CD14-positive monocyte (primary cell): Measurements from ENCODE around the gene CNTN5. TPM values are rescaled to one million over a fixed set of nuclear protein-coding genes. Genes with fewer than 3 reads are reported as not detected.

Source experiments
- DNase-seq, 3 donors: peaks; one replicate each; pipeline ENCODE4 v3.0.0-alpha.2; 2011 to 2022
- H2AFZ ChIP-seq: 2 replicates; pipeline ENCODE4 v1.6.0; 2012; ENCODE audit warnings: mild to moderate bottlenecking, low read depth, low read length, inconsistent platforms; ENCODE audit not compliant: insufficient read depth, poor library complexity, severe bottlenecking
- H3K27ac ChIP-seq, 2 donors: 1 replicate in 1 of 2; 2 replicates in 1 of 2; pipeline ENCODE4 v1.5.1; 2012 to 2013; ENCODE audit warnings: low read length in 2 of 2, control low read depth in 1 of 2, inconsistent platforms in 1 of 2, low read depth in 1 of 2, mild to moderate bottlenecking in 1 of 2
- H3K27me3 ChIP-seq, 2 donors: one replicate each; pipeline versions ENCODE4 v1.6.0 to v1.6.1; 2011 to 2013; ENCODE audit warnings: low read length in 2 of 2; ENCODE audit not compliant: control insufficient read depth in 2 of 2, insufficient read depth in 2 of 2
- H3K36me3 ChIP-seq, 2 donors: replicated peaks in 1 of 2; 1 replicate in 1 of 2; 2 replicates in 1 of 2; pipeline versions ENCODE4 v1.5.1 to v1.6.1; 2012 to 2013; ENCODE audit warnings: low read length in 2 of 2, control low read depth in 1 of 2, inconsistent platforms in 1 of 2, mild to moderate bottlenecking in 1 of 2; ENCODE audit not compliant: insufficient read depth in 2 of 2, control insufficient read depth in 1 of 2
- H3K4me1 ChIP-seq, 2 donors: 1 replicate in 1 of 2; 2 replicates in 1 of 2; pipeline versions ENCODE4 v1.5.1 to v1.6.1; 2012 to 2013; ENCODE audit warnings: low read length in 2 of 2, control low read depth in 1 of 2, inconsistent platforms in 1 of 2, mild to moderate bottlenecking in 1 of 2, moderate library complexity in 1 of 2; ENCODE audit not compliant: insufficient read depth in 2 of 2, control insufficient read depth in 1 of 2
- H3K4me2 ChIP-seq: replicated peaks from 2 replicates; pipeline ENCODE3; 2012; ENCODE audit warnings: low read length, moderate library complexity, mild to moderate bottlenecking; ENCODE audit not compliant: poor library complexity, severe bottlenecking; ENCODE audit errors: extremely low read depth
- H3K4me3 ChIP-seq, 3 experiments: fragments of 200-600 bp in 1 of 3; sonication (generic) in 1 of 3; replicated peaks in 1 of 3; 1 replicate in 2 of 3; 2 replicates in 1 of 3; pipeline ENCODE4 v1.5.1; 2011 to 2013; ENCODE audit warnings: low read length in 3 of 3, mild to moderate bottlenecking in 3 of 3, control low read depth in 2 of 3, low read depth in 2 of 3, inconsistent platforms in 1 of 3, moderate library complexity in 1 of 3
- H3K79me2 ChIP-seq: 2 replicates; pipeline ENCODE4 v1.6.0; 2012; ENCODE audit warnings: mild to moderate bottlenecking, control low read depth, inconsistent platforms, low read length, moderate library complexity; ENCODE audit not compliant: insufficient read depth
- H3K9ac ChIP-seq: 2 replicates; pipeline ENCODE4 v1.6.0; 2017; ENCODE audit warnings: low read length, mild to moderate bottlenecking; ENCODE audit not compliant: insufficient read depth, poor library complexity, severe bottlenecking
- H3K9me3 ChIP-seq, 2 donors: replicated peaks in 1 of 2; 1 replicate in 1 of 2; 2 replicates in 1 of 2; pipeline versions ENCODE4 v1.5.1 to v1.6.1; 2012 to 2013; ENCODE audit warnings: low read length in 2 of 2, control low read depth in 1 of 2; ENCODE audit not compliant: control insufficient read depth in 1 of 2, insufficient read depth in 1 of 2
- H4K20me1 ChIP-seq: 2 replicates; pipeline ENCODE4 v1.6.0; 2012; ENCODE audit warnings: mild to moderate bottlenecking, low read length, control low read depth, moderate library complexity; ENCODE audit not compliant: insufficient read depth
- H3K27ac Mint-ChIP-seq, 7 donors: one replicate each; pipeline ENCODE4 v1.8.0; 2020; ENCODE audit warnings: mild to moderate bottlenecking in 7 of 7, mixed read lengths in 7 of 7, moderate library complexity in 6 of 7, inconsistent platforms in 2 of 7
- H3K27me3 Mint-ChIP-seq, 3 donors: one replicate each; pipeline ENCODE4 v1.8.0; 2021 to 2022; ENCODE audit warnings: low read depth in 3 of 3, mild to moderate bottlenecking in 3 of 3, mixed read lengths in 3 of 3, moderate library complexity in 3 of 3, inconsistent platforms in 1 of 3
- H3K36me3 Mint-ChIP-seq, 2 donors: one replicate each; pipeline ENCODE4 v1.8.0; 2020; ENCODE audit warnings: mixed read lengths in 2 of 2, inconsistent platforms in 1 of 2, mild to moderate bottlenecking in 1 of 2
- H3K4me1 Mint-ChIP-seq: one replicate; pipeline ENCODE4 v1.8.0; 2020; ENCODE audit warnings: mild to moderate bottlenecking, mixed read lengths
- H3K4me3 Mint-ChIP-seq, 2 donors: one replicate each; pipeline ENCODE4 v1.8.0; 2020; ENCODE audit warnings: mild to moderate bottlenecking in 2 of 2, mixed read lengths in 2 of 2, moderate library complexity in 1 of 2
- H3K9me3 Mint-ChIP-seq, 7 donors: one replicate each; pipeline ENCODE4 v1.8.0; 2020 to 2022; ENCODE audit warnings: mixed read lengths in 7 of 7, mild to moderate bottlenecking in 6 of 7, moderate library complexity in 6 of 7, inconsistent platforms in 2 of 7
- CTCF ChIP-seq: fragments of 200-600 bp; IDR thresholded peaks from one replicate; pipeline ENCODE4 v1.8.0; 2022; ENCODE audit warnings: antibody characterized with exemption, mild to moderate bottlenecking
- WGBS: methylation state at CpG from one replicate; pipeline ENCODE4 v1.1.5; 2013; ENCODE audit warnings: missing lambda C conversion rate; ENCODE audit not compliant: insufficient coverage; 5-methylcytosine and 5-hydroxymethylcytosine counted together
- intact Hi-C, 2 donors: fragments of 100-400 bp; cut with micrococcal nuclease; formaldehyde crosslinking; loops; one replicate each; pipeline versions ENCODE4 v1.15.0 to v1.15.1; 2023
- polyA plus RNA-seq, 3 donors: library from polyadenylated mRNA; depleted of rRNA in 1 of 3; unstranded in 2 of 3; stranded (reverse) in 1 of 3; fragments of 300-500 nt in 2 of 3; fragments of >200 nt in 1 of 3; fragmentation: Illumina TruSeq in 2 of 3; gene quantifications; 1 replicate in 2 of 3; 2 replicates in 1 of 3; pipeline ENCODE4 v1.2.3, GENCODE V29; 2012 to 2021

Gene CNTN5
- polyA plus RNA-seq, 3 donors, result not detected

GRCh38 chr11:99568808-99569207 lies 548.1 kb downstream of the CNTN5 start:
- Histone ChIP-seq H3K79me2 (no peaks in the 10 kb centered on the region), H3K9me3 (no peaks in the 10 kb centered on the region), H3K4me3 (no peak overlapping the region), H3K36me3 (no peaks in the 10 kb centered on the region), H3K4me1 (no peaks in the 10 kb centered on the region), H4K20me1 (no peaks in the 10 kb centered on the region), H3K27ac (no peak overlapping the region), H3K27me3 (no peaks in the 10 kb centered on the region), H2AFZ (no peak overlapping the region), H3K9ac (no peak overlapping the region), H3K4me2 (no peak overlapping the region)
- no peak for TF ChIP-seq CTCF
- no peak overlapping the region for H3K4me3 Mint-ChIP-seq
- no peak for DNase-seq
- no peaks in the 10 kb centered on the region for H3K27me3 Mint-ChIP-seq
- H3K36me3 Mint-ChIP-seq, result no peaks in the 10 kb centered on the region
- H3K4me1 Mint-ChIP-seq, result no peaks in the 10 kb centered on the region
- H3K27ac Mint-ChIP-seq, result no peak overlapping the region
- intact Hi-C loops, result no loop called here
- WGBS, result no CpG with 5 or more reads among the region's 1 CpG
- H3K9me3 Mint-ChIP-seq, result peaks cover 0 to 3% (median 0%) of the 10 kb centered on the region in 7 donors

GRCh38 chr11:99571094-99571493 lies 550.3 kb downstream of the CNTN5 start:
- Mint-ChIP-seq H3K4me1 (no peaks in the 10 kb centered on the region), H3K27me3 (no peaks in the 10 kb centered on the region), H3K9me3 (peaks cover 0 to 10% (median 2%) of the 10 kb centered on the region in 7 donors), H3K4me3 (no peak overlapping the region), H3K27ac (no peak overlapping the region), H3K36me3 (no peaks in the 10 kb centered on the region)
- no peak overlapping the region for H3K27ac ChIP-seq
- no peak overlapping the region for H2AFZ ChIP-seq
- no peak for DNase-seq
- no peaks in the 10 kb centered on the region for H4K20me1 ChIP-seq
- H3K9ac ChIP-seq, result no peak overlapping the region
- 0% methylated on average over 1 of the region's 2 CpGs for WGBS
- peaks cover 0 to 4% of the 10 kb centered on the region in 2 donors for H3K9me3 ChIP-seq
- no peak overlapping the region for H3K4me3 ChIP-seq
- H3K36me3 ChIP-seq, result no peaks in the 10 kb centered on the region
- H3K4me2 ChIP-seq, result no peak overlapping the region
- H3K27me3 ChIP-seq, result no peaks in the 10 kb centered on the region
- H3K4me1 ChIP-seq, result no peaks in the 10 kb centered on the region
- H3K79me2 ChIP-seq, result no peaks in the 10 kb centered on the region
- TF ChIP-seq CTCF, result no peak
- intact Hi-C loops, result no loop called here
